Adrenal gland (tissue), 5 donors: Measurements from ENCODE around the gene SNX20.

ENCODE experiments used
- CTCF ChIP-seq, 6 experiments: fragments of 450-650 bp in 4 of 6; fragments of 200-600 bp in 2 of 6; sonication (generic) in 1 of 6; IDR thresholded peaks; 1 replicate in 5 of 6; 2 replicates in 1 of 6; pipeline versions ENCODE4 v1.5.1 to v1.8.0; 2016 to 2021; ENCODE audit warnings: antibody characterized with exemption in 6 of 6, mild to moderate bottlenecking in 2 of 6, moderate library complexity in 1 of 6
- POLR2A ChIP-seq, 2 donors: fragments of 450-650 bp; IDR thresholded peaks; one replicate each; pipeline ENCODE4 v1.6.1; 2017; ENCODE audit warnings: antibody characterized with exemption in 2 of 2, mild to moderate bottlenecking in 2 of 2, moderate library complexity in 1 of 2
- donor health status: DM: no; HTN: no; CAD: no.

GRCh38 chr16:50717091-50717490, 36.0 kb upstream of the SNX20 start:
- TF ChIP-seq POLR2A (IDR thresholded peaks at IDR 0.05), result no peak
- TF ChIP-seq CTCF (IDR thresholded peaks at IDR 0.05), result no peak
